GM10266 (cell line): Measurements from ENCODE around the gene JCHAIN.

Experiments used
- DNase-seq: peaks from one replicate; pipeline ENCODE4 v3.0.0; 2012; ENCODE audit errors: extremely low spot score
- TF ChIP-seq, protein P1 (sequence below): IDR thresholded peaks from 2 replicates; pipeline ENCODE4 v1.5.1; 2012; ENCODE audit warnings: mild to moderate bottlenecking, low read depth; ENCODE audit not compliant: control insufficient read depth, insufficient read depth; ENCODE audit errors: missing control alignments

Gene JCHAIN

DNA sequence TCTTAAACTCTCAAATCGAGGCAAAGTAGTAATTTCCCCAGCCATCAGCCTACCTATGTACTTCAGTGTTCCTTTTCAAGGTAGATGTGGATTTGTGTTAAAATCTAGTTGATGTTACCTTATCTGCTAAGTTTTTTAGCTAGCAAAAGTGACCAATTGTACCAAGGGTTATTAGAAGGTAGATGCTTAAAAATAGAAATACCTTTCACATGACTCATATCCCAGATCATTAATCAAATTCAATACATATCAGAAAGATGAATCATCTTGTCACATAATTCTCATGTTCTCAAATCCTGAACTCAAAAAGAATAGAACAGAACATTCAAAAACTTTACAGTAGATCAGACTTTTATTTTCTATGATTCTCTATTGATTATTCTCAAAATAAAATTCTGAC, 34.3 kb downstream of the JCHAIN start:
- TF ChIP-seq, protein P1, sequence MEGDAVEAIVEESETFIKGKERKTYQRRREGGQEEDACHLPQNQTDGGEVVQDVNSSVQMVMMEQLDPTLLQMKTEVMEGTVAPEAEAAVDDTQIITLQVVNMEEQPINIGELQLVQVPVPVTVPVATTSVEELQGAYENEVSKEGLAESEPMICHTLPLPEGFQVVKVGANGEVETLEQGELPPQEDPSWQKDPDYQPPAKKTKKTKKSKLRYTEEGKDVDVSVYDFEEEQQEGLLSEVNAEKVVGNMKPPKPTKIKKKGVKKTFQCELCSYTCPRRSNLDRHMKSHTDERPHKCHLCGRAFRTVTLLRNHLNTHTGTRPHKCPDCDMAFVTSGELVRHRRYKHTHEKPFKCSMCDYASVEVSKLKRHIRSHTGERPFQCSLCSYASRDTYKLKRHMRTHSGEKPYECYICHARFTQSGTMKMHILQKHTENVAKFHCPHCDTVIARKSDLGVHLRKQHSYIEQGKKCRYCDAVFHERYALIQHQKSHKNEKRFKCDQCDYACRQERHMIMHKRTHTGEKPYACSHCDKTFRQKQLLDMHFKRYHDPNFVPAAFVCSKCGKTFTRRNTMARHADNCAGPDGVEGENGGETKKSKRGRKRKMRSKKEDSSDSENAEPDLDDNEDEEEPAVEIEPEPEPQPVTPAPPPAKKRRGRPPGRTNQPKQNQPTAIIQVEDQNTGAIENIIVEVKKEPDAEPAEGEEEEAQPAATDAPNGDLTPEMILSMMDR = no peak
- no peak for DNase-seq

DNA sequence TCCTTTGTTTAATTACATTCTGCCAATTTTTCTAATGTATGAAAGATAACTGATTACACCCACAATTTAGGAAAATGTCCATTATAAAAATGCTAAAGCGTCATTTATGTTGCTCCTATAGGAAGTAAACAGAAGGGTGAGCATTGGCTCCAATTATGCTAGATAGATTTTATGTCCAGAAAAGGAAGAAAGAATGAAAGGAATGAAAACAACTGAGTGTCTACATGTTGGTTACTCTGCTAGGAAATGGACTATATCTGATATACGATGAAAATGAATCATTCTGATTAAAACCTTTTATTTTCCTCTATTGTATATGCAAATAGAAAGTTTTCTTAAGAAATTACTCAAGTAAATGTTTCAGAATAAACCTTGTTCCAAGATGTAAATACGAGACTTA, 36.1 kb downstream of the JCHAIN start:
- TF ChIP-seq, protein P1 = no peak
- DNase-seq = no peak

DNA sequence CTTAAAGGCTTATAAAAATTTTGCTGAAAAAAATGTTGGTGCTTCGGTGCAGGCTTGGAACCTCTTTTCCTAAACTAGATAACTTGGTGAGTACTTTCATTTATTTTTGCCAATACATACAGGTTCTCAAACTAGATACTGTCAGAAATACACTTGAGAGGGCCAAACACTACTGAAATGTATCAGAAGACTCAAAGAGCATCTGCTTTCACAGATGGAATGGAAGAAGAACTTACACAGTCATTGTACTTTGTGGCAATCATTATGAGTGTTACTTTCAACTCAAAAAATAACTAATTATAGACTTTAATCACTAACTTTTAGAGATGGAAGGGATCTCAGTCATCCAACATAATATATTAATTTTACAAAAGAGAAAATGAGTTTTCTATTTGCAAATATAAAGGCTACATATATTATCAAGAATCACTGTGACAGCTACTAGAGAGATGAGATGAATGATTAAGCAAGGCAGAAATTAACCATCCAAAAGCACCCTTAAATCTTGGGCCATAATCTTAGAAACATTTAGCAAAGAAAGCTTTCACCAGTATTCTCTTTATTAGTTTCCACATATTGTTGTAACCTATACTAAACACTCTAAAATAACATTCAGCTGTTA, 36.7 kb downstream of the JCHAIN start:
- no peak for DNase-seq
- TF ChIP-seq, protein P1 = no peak

DNA sequence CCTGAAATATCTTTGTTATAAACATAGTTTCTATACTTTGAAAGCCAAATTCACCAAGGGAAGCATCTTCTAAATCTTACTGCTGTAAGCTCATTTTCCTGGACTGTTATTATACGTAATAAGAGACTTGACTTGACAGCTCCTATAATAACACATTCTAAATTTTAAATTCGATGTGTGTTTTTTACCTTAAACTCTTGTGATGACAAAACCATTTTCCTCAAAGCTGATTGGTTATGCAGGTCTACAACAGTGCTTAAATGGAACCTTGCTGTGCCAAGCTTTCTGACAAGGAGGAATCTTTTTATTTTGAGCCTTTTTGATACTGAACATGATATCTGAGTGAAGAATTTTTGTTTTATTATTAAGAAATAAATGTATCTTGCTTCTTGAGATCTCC, 37.9 kb downstream of the JCHAIN start, which contains the start of gene ENAM:
ENAM (plus strand) TSS at position 301 of the 400 bp plus-strand sequence. CDS start 757 bp downstream, outside the sequence.
- TF ChIP-seq, protein P1 = no peak

DNA sequence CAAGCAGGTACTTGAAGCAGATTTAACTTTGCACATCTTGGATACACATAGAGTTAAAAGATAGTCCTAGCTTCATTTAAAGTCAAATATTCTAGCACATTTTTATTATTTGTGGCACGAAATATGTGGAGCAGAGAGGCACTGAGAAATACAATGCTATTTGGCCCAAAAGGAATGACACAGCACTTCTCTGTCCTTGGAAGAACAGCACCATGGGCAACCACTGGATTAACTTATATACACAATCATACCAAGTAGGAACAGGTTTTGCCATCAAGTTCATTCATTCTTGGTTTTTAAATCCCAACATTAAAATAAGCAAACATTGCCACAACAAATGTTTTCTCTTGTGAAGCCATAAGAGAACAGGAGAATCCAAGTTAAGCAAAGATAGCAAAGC, 38.7 kb downstream of the JCHAIN start:
- no peak for DNase-seq
- TF ChIP-seq, protein P1 = no peak

More for the DNA sequence above, 37.9 kb downstream of the JCHAIN start, which contains the start of gene ENAM:
- no peak for DNase-seq

DNA sequence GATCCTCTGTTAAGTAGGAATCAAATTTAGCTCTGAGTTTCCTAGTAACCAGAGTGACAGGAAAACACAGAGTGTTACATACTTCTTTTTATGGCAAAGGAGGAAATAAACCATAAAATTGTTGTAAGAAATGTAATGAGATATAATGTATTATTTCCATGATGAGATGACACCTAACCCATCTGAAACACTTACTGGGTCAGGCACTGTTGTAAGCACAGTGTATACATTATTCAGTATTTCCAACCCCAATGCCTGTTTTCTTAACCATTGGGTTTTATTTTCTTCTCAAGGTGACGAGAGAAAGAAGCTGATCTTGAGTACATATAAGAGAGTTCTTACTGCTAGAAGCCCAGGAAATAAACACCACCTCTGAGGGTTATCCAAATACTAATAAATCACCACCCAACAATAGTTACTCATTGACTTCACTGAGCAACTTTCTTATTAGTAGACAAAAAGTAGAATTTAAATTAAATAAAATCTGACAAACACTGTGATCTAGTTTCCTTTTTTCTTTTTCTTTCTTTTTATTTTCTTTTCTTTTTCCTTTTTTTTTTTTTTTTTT, 42.0 kb downstream of the JCHAIN start:
- DNase-seq = no peak
- TF ChIP-seq, protein P1 = no peak

DNA sequence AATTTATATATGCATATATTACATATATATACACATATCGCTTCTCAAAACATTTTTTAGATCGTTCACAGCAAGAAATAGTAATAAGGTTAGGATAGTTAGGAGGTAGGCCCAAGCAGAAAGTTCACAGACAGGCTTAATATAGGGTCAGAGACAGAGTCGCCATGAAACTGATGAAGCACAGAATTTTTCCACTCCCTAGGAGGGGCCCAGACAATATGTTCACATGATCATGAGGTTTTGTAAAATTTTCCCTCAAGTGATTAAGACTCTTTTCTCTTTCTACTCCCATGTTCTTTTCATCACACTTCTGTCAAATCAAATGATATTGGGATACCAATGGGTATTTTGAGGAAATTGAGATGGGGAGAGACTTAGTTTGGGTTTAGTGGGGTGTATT, 43.0 kb downstream of the JCHAIN start:
- TF ChIP-seq, protein P1 = no peak
- no peak for DNase-seq
